Skin of body (tissue), 2 donors: ENCODE data around the gene TMEFF2. TPM values are rescaled to one million over a fixed set of nuclear protein-coding genes. Genes with fewer than 3 reads are reported as not detected.
"Not testable (repeated sequence)": the region's sequence is repeated elsewhere in the genome, so short reads cannot be mapped to it uniquely, and the experiment has no call there.

Experiments used
- DNase-seq: peaks from one replicate; lab custom pipeline; 2025; lab: John Stamatoyannopoulos, UW
- total RNA-seq: library from RNA; depleted of rRNA; stranded (reverse); fragments of >200 nt; gene quantifications from one replicate; pipeline ENCODE4 v1.2.3, GENCODE V29; 2014

The TMEFF2 gene
- total RNA-seq, 1 donor from 2014 or later, result 1.1 TPM

DNA sequence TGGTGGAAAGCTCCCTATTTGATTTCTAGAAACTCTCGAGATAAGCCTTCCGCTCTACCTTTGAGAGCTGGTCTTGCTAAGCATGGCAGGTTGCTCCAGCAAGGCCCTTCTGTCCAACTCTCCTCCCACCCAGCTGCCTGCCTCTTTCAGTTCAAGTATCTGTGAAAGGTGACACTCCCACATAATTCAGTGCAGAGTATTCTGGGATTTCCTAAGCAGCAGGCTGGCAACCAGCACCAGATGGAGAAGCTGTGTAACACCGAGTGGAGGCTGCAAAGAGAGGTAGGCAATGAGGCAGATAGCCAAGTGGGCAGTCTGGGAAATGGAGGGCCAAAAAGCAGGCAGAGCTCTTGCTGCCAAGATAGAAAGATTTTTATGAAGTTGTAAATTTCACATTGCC, 259.5 kb downstream of the TMEFF2 start:
- DNase-seq, result no peak

DNA sequence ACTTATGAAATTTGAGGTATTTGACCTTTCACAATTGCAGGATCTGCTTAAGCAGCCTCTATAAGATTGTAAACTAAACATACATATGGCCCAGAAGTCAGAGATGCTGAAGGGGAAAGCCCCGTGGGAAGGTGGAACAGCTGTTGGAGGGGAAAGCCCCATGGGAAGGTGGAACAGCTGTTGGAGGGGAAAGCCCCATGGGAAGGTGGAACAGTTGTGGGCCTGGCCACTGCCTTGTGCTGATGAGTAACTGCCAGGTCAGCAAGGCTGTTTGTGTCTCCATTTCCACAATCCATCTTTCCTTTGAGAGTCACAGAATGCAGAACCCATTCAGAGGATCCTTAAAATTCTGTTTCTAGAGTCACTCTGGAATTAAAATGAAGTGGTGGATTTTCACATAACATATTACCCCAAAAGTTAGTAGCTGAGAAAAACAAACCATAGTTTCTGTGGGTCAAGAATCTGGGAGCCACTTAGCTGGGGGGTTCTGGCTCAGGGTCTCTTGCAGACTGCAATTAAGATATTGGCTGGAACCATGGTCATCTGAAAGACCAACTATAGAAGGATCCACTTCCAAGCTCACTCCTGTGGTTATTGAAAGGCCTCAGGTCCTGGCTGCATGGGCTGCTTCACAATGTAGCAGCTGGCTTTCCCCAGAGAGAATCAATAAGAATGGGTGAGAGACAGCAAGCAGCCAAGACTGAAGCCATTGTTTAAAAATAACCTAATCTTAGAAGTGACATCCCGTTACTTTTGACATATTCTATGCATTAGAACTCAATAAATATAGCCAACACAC, 261.2 kb downstream of the TMEFF2 start:
- no peak for DNase-seq

DNA sequence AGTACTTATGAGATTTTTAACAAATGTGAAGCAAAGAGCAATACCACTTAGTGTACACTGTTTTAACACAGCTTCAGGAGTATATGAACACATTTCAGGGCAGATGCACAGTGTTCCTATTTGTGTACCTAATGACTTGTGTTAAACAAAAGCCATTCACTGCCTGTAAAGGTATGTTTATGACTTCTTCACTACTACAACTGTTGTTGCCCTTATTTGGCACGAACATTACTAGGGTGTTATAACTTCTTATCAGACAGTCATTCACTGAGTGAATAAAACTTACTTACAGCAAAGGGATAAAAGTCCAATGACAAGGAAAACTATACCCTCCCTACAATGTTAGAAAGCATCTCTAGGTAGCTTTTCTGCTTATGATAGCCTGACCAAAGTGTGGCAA, 262.4 kb downstream of the TMEFF2 start:
- DNase-seq, result no peak

DNA sequence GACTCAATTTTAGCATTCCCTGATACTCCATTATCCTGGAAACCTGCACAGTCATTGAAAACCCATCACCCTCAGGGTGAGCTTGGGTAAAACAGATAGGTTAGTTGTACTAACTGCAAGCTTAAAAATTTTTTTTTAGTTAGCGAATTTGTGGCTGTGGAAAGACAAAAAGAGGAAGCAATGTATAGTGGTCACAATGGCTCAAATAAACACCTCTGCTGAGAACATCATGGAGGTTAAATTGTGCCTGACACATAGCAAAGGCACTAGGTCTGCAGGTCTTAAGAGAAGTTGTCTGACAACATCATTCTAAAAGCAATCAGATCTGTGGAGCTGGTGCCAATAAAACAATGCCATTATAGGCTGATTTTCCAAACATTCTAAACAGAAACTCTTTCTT, 263.4 kb downstream of the TMEFF2 start:
- DNase-seq, result no peak

DNA sequence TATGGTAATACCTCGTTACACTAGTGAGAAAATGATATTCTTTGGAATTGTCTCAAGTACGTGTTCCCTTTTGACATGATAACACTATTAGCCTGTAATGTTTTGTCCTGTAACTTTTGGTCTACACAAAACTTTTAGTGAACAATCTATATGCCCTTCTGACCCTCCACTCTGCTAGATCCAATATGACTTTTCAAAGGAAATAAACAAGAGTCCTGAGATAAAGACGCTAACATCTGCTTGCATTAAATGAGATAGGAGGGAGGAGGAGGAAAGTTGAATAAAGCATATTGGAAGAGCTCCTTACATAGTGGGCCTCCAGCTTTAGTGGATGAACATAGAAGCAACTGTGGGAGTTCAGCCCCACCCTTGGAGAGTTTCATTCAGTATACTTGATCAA, 264.5 kb downstream of the TMEFF2 start:
- no peak for DNase-seq

DNA sequence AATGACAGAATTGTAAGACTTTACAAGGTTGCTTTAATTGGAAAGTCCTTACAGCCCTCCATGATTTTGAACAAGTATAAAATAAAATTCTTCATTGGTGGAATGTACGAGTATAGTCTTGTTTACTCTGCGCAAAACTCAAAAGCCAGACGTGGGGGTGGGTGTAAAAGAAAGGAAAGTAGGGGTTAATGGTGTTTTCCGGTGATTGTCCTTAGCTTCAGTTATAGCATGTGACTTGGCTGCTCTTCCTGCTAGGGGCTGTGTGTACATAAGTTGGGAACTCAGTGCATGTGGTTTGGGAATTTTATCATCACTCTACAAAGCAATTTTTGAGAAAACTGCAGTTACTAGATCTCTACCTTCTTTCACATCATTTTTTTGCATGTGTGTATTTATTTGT, 265.4 kb downstream of the TMEFF2 start:
- no peak for DNase-seq

DNA sequence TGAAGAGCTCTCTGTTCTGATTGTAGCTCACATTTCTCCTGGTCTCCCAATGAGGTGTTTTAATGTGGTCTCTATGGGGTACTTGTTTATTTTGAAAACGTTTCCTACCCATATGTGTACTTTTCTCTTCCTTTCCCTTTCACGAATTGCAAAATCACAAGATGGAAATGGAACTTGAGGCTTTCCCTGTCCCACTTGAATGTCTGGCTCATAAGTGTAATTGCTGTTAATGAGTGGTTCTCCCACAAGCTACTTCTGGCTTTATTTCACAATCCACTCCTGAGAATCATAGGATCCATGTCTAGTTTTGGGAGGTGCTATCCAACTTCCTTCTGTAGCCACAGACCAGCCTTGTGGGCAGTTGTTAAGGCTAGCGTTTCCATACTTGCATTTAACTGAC, 266.7 kb downstream of the TMEFF2 start:
- DNase-seq, result no peak

DNA sequence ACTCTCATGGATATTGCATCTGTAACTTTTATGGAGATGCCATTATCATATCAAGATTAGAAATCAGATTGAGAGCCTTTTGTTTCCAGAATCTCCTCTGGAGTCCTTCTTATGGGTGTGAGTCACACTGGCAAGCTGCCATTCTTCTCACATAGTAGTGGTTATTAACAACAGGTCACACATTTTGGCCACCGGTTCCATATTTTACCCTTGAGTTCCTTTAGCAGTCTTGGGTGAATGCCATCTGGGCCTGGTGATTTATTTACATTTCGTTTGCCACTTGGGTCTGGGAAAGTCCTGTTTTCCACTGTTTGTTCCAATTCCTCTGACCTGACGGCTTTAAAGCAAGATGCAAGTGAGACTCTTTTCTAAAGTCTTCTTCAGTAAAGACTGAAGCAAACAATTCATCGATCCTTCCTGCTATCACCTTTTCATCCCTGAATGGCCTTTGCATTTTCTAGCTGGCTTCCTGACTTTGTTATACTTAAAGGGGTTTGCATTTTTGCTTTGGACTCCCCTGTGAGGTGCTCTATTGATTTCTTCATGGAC, 267.3 kb downstream of the TMEFF2 start:
- DNase-seq, result no peak

DNA sequence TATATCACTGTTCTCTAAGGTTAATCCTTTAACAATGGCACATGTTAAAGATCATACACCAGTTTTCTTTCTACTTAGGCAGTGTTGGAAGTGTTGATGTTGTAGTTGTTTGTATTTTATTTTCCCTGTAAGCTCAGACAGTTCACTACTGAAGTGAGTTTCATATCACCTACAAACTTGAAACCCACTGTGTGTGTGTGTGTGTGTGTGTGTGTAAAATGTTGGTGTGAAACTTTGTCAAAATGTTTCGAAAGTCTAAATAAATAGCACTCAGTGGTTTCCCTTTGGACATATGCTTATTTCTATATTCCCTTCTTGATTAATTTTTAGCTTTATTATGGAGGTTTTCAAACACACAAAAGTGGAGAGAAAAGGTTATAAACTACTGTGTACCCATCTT, 268.1 kb downstream of the TMEFF2 start:
- DNase-seq, result no peak

DNA sequence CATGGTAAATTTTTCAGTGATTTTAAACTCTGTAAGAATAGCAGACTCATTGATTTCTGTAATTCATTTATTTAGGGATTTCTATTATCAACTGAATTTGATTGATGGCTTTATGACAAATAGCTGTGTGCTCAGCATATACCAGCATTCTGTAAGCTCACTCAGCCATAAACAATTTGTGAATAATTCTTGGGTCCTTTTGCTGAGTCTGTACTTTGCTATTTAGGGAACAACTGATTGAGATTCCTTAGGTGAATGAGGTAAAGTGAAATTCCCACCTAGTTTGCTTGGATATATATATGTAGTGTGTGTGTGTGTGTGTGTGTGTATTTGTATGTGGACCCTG, 271.1 kb downstream of the TMEFF2 start:
- DNase-seq, result no peak

DNA sequence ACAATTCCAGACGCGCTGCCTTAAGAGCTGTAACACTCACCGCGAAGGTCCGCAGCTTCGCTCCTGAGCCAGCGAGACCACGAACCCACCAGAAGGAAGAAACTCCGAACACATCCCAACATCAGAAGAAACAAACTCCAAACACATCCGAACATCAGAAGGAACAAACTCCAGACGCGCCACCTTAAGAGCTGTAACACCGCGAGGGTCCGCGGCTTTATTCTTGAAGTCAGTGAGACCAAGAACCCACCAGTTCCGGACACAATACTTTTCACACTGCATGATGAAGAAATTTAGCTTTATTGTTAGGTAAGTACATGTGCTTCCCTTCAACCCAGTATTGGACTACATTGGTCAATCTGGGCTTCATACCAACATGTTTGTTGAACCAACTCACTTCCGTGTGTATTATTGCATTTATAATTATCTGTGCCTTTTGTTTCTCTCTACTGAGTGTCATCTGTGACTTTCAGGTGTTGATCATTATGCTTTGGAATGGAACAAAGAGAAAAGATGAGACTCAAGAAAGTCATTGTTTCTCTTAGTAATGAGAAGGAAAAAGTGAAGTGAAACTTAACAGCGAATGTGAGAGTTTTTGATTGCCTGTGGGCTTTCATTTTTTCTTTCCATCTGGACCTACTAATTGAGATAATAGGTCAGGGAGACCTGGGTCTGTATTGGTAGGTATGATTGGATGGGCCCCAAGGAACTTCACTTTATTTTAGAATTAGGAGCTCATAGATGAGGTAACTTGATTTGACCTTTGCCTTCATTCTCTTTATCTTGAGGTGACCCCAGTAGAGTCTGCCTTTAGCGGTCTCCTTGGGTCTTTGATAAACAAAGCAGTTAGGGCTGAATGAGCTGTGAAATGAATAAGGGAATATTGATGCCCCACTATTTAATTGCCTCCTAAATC, 271.7 kb downstream of the TMEFF2 start:
- no peak for DNase-seq

DNA sequence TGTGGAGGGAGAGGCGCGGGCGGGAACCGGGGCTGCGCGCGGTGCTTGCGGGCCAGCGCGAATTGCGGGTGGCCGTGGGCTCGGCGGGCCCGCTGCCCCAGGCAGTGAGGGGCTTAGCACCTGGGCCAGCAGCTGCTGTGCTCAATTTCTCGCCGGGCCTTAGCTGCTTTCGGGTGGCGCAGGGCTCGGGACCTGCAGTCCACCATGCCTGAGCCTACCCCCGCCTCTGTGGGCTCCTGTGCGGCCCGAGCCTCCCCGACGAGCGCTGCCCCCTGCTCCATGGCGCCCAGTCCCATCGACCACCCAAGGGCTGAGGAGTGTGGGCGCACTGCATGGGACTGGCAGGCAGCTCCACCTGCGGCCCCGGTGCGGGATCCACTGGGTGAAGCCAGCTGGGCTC, 273.1 kb downstream of the TMEFF2 start:
- DNase-seq, result not testable (repeated sequence)

DNA sequence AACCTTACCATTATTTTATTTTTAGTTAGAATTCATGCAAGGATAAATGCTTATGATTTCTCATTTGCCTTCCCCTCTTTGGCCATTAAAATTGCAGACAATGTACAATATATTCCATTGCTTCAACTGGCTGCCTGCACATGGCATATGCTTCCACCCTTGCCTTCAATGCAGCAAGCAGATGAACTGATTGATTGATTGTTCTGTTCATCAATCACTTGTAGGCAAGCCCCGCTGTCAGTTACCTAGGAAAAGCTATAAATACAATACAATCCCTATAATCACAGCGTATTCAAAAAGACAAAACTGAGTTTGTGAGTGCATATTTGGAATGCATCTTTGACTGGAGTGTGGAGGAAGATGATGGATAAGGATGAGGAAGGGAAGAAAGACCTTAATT, 274.2 kb downstream of the TMEFF2 start:
- no peak for DNase-seq

DNA sequence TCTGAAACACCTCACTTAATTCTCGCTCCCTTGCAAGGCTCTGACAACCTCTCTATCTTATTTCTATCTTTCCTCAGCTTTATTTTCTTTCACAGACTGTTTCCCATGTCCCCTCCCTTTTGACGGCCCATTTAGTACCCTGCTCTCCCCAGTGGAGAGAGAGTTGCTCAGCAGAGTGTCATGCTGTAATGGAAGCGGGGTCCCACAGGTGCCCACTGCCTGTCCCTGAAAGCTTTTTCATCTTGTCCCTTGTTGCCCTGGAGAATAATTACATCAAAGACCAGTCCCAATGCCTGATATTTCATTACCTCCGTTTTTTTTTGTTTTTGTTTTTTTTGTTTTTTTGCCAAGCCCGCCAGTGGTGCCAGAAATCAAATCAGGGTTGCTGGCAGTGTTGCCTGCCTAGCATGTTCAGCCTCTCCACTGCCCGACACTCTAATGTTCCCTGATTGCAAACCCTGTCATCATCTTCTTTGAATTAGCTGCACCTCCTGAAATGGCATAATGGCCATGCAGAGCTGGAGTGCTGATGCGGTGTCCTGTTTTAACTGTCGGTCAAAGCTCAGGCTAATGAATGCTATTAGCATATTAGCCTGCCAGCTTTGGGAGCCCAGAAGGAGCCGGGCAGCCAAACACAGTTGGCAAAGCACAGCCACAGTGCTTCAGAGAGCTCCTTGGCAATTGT, 276.6 kb downstream of the TMEFF2 start:
- DNase-seq, result no peak

DNA sequence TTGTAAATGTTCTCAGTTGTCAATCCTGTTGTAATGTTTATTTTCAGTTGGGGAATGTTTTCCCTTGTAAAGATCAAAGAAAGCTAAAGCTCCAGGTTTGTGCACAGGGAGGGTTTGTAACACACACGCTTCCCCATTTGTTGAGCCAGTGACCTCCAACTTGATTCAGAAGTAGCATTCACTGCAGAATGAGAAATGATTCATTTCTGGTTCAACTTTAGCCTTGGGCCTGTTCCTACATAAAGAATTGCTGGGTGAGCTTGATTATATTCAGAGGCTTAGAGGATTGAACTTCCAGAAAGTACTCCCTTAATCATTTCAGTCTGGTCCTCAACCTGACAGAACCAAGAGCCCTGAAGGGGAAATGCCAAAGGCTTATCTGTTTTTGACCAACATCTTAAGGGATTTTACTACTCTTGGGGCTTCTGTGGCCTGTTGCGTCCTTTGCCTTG, 277.3 kb downstream of the TMEFF2 start:
- DNase-seq, result no peak

DNA sequence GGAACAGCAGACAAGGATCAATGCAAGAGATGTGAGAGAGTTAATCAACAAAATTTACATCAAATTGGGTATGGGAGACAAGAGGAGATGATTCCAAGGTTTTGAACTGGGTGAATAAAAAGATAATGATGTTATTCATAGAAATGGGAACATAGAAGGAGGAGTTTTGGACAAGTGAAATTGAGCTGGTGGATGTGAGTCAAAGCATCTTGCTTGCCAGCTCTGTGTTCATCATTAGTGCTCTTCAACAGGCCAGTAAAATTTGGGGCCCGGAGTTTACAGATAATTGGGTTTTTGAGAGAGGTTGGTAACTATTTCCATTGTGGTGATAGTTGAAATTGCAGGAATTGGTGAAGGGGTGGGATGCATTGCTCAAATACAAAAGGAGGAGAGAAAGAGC, 277.9 kb downstream of the TMEFF2 start:
- no peak for DNase-seq

DNA sequence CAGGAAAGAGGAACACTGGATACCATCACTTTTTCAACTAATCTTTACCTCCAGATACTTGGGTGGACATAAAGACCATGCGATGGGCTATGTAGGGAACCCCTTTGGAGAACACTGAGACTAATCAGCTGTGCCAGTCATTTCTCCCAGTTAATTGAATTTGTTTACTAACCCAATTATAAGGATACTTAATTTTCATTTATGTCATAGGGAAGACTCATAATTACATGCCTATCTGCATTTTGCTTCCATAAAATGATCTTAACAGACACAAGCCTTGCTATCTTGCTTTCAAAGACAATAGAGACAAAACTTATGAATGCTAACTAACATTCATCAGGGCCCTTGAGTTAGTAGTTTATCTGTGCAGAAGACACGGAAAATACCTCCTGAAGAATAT, 279.0 kb downstream of the TMEFF2 start:
- no peak for DNase-seq

DNA sequence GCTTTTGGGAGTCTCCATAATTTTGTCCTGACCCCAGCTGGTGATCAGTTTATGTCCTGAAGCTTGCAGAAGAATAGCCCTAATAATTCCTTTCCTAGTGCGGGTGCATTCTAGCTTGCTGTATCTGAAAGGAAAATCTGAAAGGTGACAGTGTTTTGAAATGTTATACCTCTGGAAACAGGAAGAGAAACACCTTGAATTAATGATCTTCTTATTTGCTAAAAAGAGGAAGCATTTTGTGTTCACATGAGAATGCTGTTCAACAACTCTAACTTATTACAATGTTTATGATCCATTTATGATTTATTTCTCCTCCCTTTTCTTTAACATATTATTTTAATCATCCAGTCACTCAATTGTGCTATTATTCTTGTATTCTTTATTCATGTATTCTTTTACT, 280.9 kb downstream of the TMEFF2 start:
- DNase-seq, result no peak

DNA sequence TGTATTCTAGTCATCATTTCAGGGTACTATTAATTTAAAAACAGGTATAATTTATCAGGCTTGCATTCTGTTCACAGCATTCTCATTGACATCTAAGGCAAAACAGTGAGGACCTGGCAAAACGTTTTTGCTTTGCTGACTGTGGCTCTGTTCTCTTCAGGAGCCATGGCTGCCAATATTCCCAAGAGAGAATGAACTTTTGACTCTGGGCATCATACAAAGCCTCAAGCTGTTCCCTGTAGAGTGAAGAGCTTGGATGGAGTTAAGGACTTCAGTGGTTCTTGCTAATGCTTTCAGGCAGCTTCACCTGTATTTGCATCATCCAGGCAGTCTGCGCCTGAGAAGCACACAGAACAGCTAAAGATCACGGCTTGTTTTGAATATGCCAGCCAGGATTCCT, 282.0 kb downstream of the TMEFF2 start:
- DNase-seq, result no peak

DNA sequence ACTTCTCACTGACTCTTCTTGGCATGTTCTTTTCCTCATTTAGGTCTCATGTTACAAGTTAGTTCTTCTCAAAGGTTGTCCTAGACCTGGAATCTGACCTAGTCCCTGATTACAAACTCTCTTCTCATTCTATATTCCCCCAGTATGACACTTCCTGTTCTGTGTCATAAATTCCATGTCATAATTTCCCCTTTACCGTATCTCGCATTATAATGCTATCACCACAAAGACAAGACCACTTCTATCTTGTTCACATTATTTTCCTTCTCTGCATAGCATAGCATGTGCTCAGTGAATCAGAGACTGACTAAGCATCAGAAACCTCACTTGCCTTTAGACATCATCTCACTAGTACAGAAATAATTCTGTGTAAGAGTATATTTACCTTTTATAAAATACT, 284.2 kb downstream of the TMEFF2 start:
- DNase-seq, result no peak

DNA sequence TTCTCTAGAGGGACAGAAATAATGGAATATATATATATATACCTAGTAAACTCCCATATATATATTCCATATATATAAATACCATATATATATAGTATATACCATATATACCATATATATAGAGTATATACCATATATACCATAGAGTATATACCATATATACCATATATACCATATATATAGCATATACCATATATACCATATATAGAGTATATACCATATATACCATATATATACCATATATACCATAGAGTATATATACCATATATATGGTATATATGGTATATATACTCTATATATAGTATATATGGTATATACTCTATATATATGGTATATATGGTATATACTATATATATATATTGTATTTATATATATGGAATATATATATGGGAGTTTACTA, 285.9 kb downstream of the TMEFF2 start:
- no peak for DNase-seq

DNA sequence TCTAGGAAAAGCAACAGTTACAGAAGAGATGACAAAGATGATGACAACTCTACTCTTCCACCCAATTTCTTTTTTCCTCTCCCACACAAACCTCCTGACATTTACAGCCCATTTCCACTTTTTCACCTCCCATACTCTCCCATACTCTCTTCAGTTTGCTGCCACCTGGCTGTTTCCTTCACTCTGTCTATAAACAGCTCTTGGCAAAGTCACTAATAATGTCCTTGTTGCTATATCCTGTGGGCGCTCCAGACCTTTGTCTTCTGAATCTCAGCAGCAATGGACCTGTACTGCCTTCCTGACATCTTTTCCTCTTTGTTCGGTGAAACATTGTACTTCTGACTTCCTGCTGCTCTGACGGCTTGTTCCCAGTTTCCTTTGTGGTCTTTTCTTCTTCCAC, 287.2 kb downstream of the TMEFF2 start:
- DNase-seq, result no peak
